ENCODE data around the gene CGREF1.

The CGREF1 gene

GRCh38 chr2:27088634-27089033 lies 30.3 kb downstream of the CGREF1 start:
- no peak overlapping the region for H3K9ac ChIP-seq (ENCODE audit: low read length)

GRCh38 chr2:27087823-27088410 lies 31.0 kb downstream of the CGREF1 start:
- peaks cover 6% of the 10 kb centered on the region for H3K27me3 ChIP-seq (ENCODE audit: control insufficient read depth, insufficient read depth, low read length)
- H3K9me3 ChIP-seq (ENCODE audit: control insufficient read depth, low read length): no peaks in the 10 kb centered on the region
- H3K9ac ChIP-seq (ENCODE audit: low read length): no peak overlapping the region
- peaks cover 26% of the 10 kb centered on the region for H3K4me1 ChIP-seq (ENCODE audit: control insufficient read depth, insufficient read depth, low read length)
- H3K36me3 ChIP-seq (ENCODE audit: control insufficient read depth, insufficient read depth, low read length): no peaks in the 10 kb centered on the region
- H3K4me3 ChIP-seq (ENCODE audit: low read length): no peak overlapping the region

More at GRCh38 chr2:27088634-27089033, 30.3 kb downstream of the CGREF1 start:
- Histone ChIP-seq H3K27me3 (ENCODE audit: control insufficient read depth, insufficient read depth, low read length) (peaks cover 6% of the 10 kb centered on the region), H3K4me3 (ENCODE audit: low read length) (no peak overlapping the region), H3K9me3 (ENCODE audit: control insufficient read depth, low read length) (no peaks in the 10 kb centered on the region), H3K4me1 (ENCODE audit: control insufficient read depth, insufficient read depth, low read length) (peaks cover 33% of the 10 kb centered on the region), H3K36me3 (ENCODE audit: control insufficient read depth, insufficient read depth, low read length) (no peaks in the 10 kb centered on the region)

- Histone ChIP-seq H3K4me1 (ENCODE audit: control insufficient read depth, insufficient read depth, low read length) (peaks cover 25% of the 10 kb centered on the region), H3K4me3 (ENCODE audit: low read length) (peak within 1 kb of the TSS; percentile 38), H3K9me3 (ENCODE audit: control insufficient read depth, low read length) (no peaks in the 10 kb centered on the region), H3K27me3 (ENCODE audit: control insufficient read depth, insufficient read depth, low read length) (peaks cover 6% of the 10 kb centered on the region), H3K9ac (ENCODE audit: low read length) (peak within 1 kb of the TSS; percentile 71), H3K36me3 (ENCODE audit: control insufficient read depth, insufficient read depth, low read length) (no peaks in the 10 kb centered on the region)
These were observed 32.0 kb downstream of the CGREF1 start, which contains the start of gene KHK for GRCh38 chr2:27086724-27087593. Gene KHK, plus strand, starts transcription at chr2:27086772. Its CDS starts 488 bp downstream, at chr2:27087260.

DNA sequence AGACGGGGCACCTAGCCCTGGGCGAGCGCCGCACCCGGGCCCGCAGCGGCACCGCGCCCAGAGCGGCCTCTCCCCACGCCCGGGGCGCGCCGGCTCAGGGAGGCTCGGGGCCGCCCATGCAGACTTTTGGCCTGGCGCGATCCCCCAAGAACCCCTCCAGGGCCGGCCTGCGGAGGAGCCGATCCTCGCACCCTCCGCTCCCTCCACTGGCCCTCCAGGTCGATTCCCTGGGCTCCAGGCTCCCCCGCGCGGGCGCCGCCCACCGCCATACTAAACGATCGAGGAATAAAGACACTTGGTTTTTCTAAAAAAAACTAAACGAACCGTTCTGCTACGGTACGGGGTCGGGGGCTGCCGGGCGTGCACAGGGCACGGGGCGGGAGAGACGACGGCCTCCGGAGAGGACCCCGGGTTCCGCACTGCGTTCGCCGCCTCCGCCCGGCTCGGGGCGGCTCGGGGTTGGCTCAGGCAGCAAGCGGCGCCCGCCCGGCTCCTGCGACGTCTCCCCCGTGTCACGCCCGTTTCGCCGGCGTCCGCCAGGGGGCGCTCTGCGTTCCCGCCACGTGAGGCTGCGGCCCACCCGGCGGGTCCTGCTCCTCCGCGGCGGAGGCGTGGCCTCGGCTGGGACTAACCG lies 32.7 kb downstream of the CGREF1 start:
- H3K36me3 ChIP-seq (ENCODE audit: control insufficient read depth, insufficient read depth, low read length): no peaks in the 10 kb centered on the region
- peak overlapping the region; percentile 71 for H3K9ac ChIP-seq (ENCODE audit: low read length)
- H3K27me3 ChIP-seq (ENCODE audit: control insufficient read depth, insufficient read depth, low read length): peaks cover 6% of the 10 kb centered on the region
- no peaks in the 10 kb centered on the region for H3K9me3 ChIP-seq (ENCODE audit: control insufficient read depth, low read length)
- peak overlapping the region; percentile 36 for H3K4me3 ChIP-seq (ENCODE audit: low read length)
- H3K4me1 ChIP-seq (ENCODE audit: control insufficient read depth, insufficient read depth, low read length): peaks cover 33% of the 10 kb centered on the region

GRCh38 chr2:27085673-27086089 lies 33.2 kb downstream of the CGREF1 start:
- peak overlapping the region; percentile 36 for H3K4me3 ChIP-seq (ENCODE audit: low read length)
- H3K4me1 ChIP-seq (ENCODE audit: control insufficient read depth, insufficient read depth, low read length): peaks cover 38% of the 10 kb centered on the region
- peaks cover 6% of the 10 kb centered on the region for H3K27me3 ChIP-seq (ENCODE audit: control insufficient read depth, insufficient read depth, low read length)
- H3K9me3 ChIP-seq (ENCODE audit: control insufficient read depth, low read length): no peaks in the 10 kb centered on the region
- H3K36me3 ChIP-seq (ENCODE audit: control insufficient read depth, insufficient read depth, low read length): no peaks in the 10 kb centered on the region
- peak overlapping the region; percentile 71 for H3K9ac ChIP-seq (ENCODE audit: low read length)

DNA sequence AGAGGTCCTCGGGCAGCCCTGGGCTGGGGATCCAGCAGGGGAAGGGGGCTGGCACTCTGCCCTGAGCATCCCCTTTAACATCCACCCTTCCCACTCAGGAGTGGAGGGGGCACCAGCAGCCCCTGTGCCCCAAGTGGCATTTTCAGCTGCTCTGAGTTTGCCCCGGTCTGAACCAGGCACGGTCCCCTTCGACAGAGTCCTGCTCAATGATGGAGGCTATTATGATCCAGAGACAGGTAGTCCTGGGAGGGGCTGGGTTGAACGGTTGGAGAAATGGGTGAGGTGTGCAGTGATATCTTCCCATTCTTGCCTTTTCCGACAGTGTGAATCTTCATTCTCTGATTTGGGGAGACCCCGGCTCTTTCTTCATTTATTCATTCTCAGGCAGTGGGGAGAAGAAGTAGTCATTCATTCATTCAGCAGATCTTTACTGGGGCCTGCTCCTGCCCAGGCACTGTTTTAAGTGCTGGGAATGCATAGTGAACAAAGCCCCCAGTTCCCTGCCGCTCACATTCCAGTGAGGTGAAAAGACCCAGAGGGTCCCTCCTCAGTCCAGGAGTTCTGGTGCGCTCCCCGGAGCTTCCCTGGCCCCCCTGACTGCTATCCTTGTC lies 33.8 kb downstream of the CGREF1 start:
- Histone ChIP-seq H3K9ac (ENCODE audit: low read length) (peak overlapping the region; percentile 71), H3K36me3 (ENCODE audit: control insufficient read depth, insufficient read depth, low read length) (no peaks in the 10 kb centered on the region), H3K4me1 (ENCODE audit: control insufficient read depth, insufficient read depth, low read length) (peaks cover 40% of the 10 kb centered on the region), H3K27me3 (ENCODE audit: control insufficient read depth, insufficient read depth, low read length) (peaks cover 6% of the 10 kb centered on the region), H3K9me3 (ENCODE audit: control insufficient read depth, low read length) (no peaks in the 10 kb centered on the region), H3K4me3 (ENCODE audit: low read length) (no peak overlapping the region)

GRCh38 chr2:27084297-27085061 lies 34.4 kb downstream of the CGREF1 start:
- peaks cover 40% of the 10 kb centered on the region for H3K4me1 ChIP-seq (ENCODE audit: control insufficient read depth, insufficient read depth, low read length)
- H3K27me3 ChIP-seq (ENCODE audit: control insufficient read depth, insufficient read depth, low read length): peaks cover 6% of the 10 kb centered on the region
- H3K9ac ChIP-seq (ENCODE audit: low read length): no peak overlapping the region
- no peaks in the 10 kb centered on the region for H3K36me3 ChIP-seq (ENCODE audit: control insufficient read depth, insufficient read depth, low read length)
- H3K9me3 ChIP-seq (ENCODE audit: control insufficient read depth, low read length): no peaks in the 10 kb centered on the region
- H3K4me3 ChIP-seq (ENCODE audit: low read length): no peak overlapping the region

DNA sequence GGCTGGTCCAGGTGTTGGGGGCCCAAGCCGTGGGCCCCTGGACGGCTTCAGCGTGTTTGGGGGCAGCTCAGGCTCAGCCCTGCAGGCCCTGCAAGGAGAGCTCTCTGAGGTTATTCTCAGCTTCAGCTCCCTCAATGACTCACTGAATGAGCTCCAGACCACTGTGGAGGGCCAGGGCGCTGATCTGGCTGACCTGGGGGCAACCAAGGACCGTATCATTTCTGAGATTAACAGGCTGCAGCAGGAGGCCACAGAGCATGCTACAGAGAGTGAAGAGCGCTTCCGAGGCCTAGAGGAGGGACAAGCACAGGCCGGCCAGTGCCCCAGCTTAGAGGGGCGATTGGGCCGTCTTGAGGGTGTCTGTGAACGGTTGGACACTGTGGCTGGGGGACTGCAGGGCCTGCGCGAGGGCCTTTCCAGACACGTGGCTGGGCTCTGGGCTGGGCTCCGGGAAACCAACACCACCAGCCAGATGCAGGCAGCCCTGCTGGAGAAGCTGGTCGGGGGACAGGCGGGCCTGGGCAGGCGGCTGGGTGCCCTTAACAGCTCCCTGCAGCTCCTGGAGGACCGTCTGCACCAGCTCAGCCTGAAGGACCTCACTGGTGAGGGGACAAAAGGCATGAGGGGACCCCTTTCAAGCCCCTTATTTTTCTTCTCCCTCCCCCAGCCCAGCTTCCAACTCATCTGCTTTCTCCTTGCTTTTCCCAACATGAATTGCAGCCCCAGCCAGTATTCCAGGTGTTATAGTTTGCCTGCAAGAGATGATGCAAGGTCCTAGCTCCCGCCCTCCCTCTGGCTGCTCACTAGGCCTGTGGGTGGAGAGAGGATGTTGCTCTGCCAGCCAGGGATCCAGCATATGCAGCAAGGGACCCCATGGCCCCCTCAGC lies 35.3 kb downstream of the CGREF1 start:
- H3K36me3 ChIP-seq (ENCODE audit: control insufficient read depth, insufficient read depth, low read length): no peaks in the 10 kb centered on the region
- no peak overlapping the region for H3K9ac ChIP-seq (ENCODE audit: low read length)
- no peak overlapping the region for H3K4me3 ChIP-seq (ENCODE audit: low read length)
- peaks cover 6% of the 10 kb centered on the region for H3K27me3 ChIP-seq (ENCODE audit: control insufficient read depth, insufficient read depth, low read length)
- H3K4me1 ChIP-seq (ENCODE audit: control insufficient read depth, insufficient read depth, low read length): peaks cover 40% of the 10 kb centered on the region
- no peaks in the 10 kb centered on the region for H3K9me3 ChIP-seq (ENCODE audit: control insufficient read depth, low read length)

GRCh38 chr2:27082773-27083409 lies 36.0 kb downstream of the CGREF1 start:
- Histone ChIP-seq H3K4me3 (ENCODE audit: low read length) (no peak overlapping the region), H3K36me3 (ENCODE audit: control insufficient read depth, insufficient read depth, low read length) (no peaks in the 10 kb centered on the region), H3K4me1 (ENCODE audit: control insufficient read depth, insufficient read depth, low read length) (peaks cover 40% of the 10 kb centered on the region), H3K9me3 (ENCODE audit: control insufficient read depth, low read length) (no peaks in the 10 kb centered on the region), H3K9ac (ENCODE audit: low read length) (no peak overlapping the region), H3K27me3 (ENCODE audit: control insufficient read depth, insufficient read depth, low read length) (peaks cover 6% of the 10 kb centered on the region)

- no peaks in the 10 kb centered on the region for H3K36me3 ChIP-seq (ENCODE audit: control insufficient read depth, insufficient read depth, low read length)
- H3K4me3 ChIP-seq (ENCODE audit: low read length): no peak overlapping the region
- H3K9ac ChIP-seq (ENCODE audit: low read length): peak overlapping the region; percentile 1
- H3K27me3 ChIP-seq (ENCODE audit: control insufficient read depth, insufficient read depth, low read length): no peaks in the 10 kb centered on the region
- H3K9me3 ChIP-seq (ENCODE audit: control insufficient read depth, low read length): no peaks in the 10 kb centered on the region
- H3K4me1 ChIP-seq (ENCODE audit: control insufficient read depth, insufficient read depth, low read length): peaks cover 35% of the 10 kb centered on the region
These were observed 36.8 kb downstream of the CGREF1 start for GRCh38 chr2:27081984-27082772.
